Peyer's patch (tissue), 4 donors: ENCODE results near the gene RNF213. TPM values are rescaled to one million over a fixed set of nuclear protein-coding genes. Genes with fewer than 3 reads are reported as not detected.

Experiments
- DNase-seq, 3 donors: peaks; one replicate each; pipeline ENCODE4 v3.0.0-alpha.2; 2017 to 2019
- H3K27ac ChIP-seq, 4 donors: fragments of 200-600 bp; sonication (generic); one replicate each; pipeline ENCODE4 v1.5.1; 2016 to 2019
- H3K27me3 ChIP-seq, 2 donors: fragments of 200-600 bp; sonication (generic); one replicate each; pipeline ENCODE4 v1.5.1; 2019
- H3K36me3 ChIP-seq, 3 donors: fragments of 200-600 bp; sonication (generic); one replicate each; pipeline ENCODE4 v1.5.1; 2016 to 2019
- H3K4me1 ChIP-seq, 4 donors: fragments of 200-600 bp; sonication (generic); one replicate each; pipeline ENCODE4 v1.5.1; 2016 to 2019
- H3K4me3 ChIP-seq, 4 donors: fragments of 200-600 bp; sonication (generic); 1 replicate in 3 of 4; 2 replicates in 1 of 4; pipeline ENCODE4 v1.5.1; 2016 to 2019; ENCODE audit warnings: mild to moderate bottlenecking in 1 of 4
- H3K9me3 ChIP-seq, 4 donors: fragments of 200-600 bp; sonication (generic); one replicate each; pipeline ENCODE4 v1.5.1; 2016 to 2019; ENCODE audit warnings: mild to moderate bottlenecking in 1 of 4
- CTCF ChIP-seq, 6 experiments: fragments of 450-650 bp in 4 of 6; fragments of 200-600 bp in 2 of 6; sonication (generic) in 1 of 6; IDR thresholded peaks; one replicate each; pipeline ENCODE4 v1.5.1; 2017 to 2019; ENCODE audit warnings: antibody characterized with exemption in 6 of 6, mild to moderate bottlenecking in 3 of 6, moderate library complexity in 1 of 6
- POLR2A ChIP-seq, 2 donors: fragments of 450-650 bp; IDR thresholded peaks; one replicate each; pipeline ENCODE4 v1.5.1; 2017; ENCODE audit warnings: antibody characterized with exemption in 2 of 2, mild to moderate bottlenecking in 2 of 2, moderate library complexity in 2 of 2
- total RNA-seq, 4 donors: library from RNA; depleted of rRNA; stranded (reverse); fragments of >200 nt; gene quantifications; one replicate each; pipeline ENCODE4 v1.1.0, GENCODE V29; 2016

The RNF213 gene
- total RNA-seq, 4 donors from 2014 or later: 187 to 404 (median 293) TPM

- Histone ChIP-seq H3K4me3 (no peak overlapping the region), H3K27me3 (no peaks in the 10 kb centered on the region), H3K27ac (no peak overlapping the region), H3K36me3 (peaks cover 0 to 26% (median 0%) of the 10 kb centered on the region in 3 donors), H3K4me1 (no peaks in the 10 kb centered on the region), H3K9me3 (no peaks in the 10 kb centered on the region)
- peak in 1 of 3 donors; percentile 25 for DNase-seq
- TF ChIP-seq POLR2A (IDR thresholded peaks at IDR 0.05) (no peak), CTCF (IDR thresholded peaks at IDR 0.05) (no peak)
These were observed 11.6 kb upstream of the RNF213 start for GRCh38 chr17:80248894-80249710.

- H3K36me3 ChIP-seq: peaks cover 0 to 13% (median 0%) of the 10 kb centered on the region in 3 donors
- H3K4me1 ChIP-seq: peaks cover 0 to 16% (median 2%) of the 10 kb centered on the region in 4 donors
- TF ChIP-seq CTCF (IDR thresholded peaks at IDR 0.05) (no peak), POLR2A (IDR thresholded peaks at IDR 0.05) (no peak)
- H3K4me3 ChIP-seq: no peak overlapping the region
- H3K9me3 ChIP-seq: no peaks in the 10 kb centered on the region
- DNase-seq: peak in 1 of 3 donors; percentile 15
- H3K27me3 ChIP-seq: no peaks in the 10 kb centered on the region
- H3K27ac ChIP-seq: no peak overlapping the region
These were observed 8.7 kb upstream of the RNF213 start for GRCh38 chr17:80251966-80252365.

- TF ChIP-seq CTCF (IDR thresholded peaks at IDR 0.05): peak; percentile 24 to 75 (median 71)
- TF ChIP-seq POLR2A (IDR thresholded peaks at IDR 0.05): no peak
- no peaks in the 10 kb centered on the region for H3K27me3 ChIP-seq
- no peak overlapping the region for H3K27ac ChIP-seq
- peak; percentile 76 to 88 (median 82) for DNase-seq
- no peak overlapping the region for H3K4me3 ChIP-seq
- peaks cover 0 to 16% (median 2%) of the 10 kb centered on the region in 4 donors for H3K4me1 ChIP-seq
- no peaks in the 10 kb centered on the region for H3K9me3 ChIP-seq
- H3K36me3 ChIP-seq: peaks cover 0 to 13% (median 0%) of the 10 kb centered on the region in 3 donors
These were observed 7.8 kb upstream of the RNF213 start for GRCh38 chr17:80252871-80253270.

GRCh38 chr17:80253631-80254395 is 6.8 kb upstream of the RNF213 start:
- H3K4me3 ChIP-seq: no peak overlapping the region
- DNase-seq: no peak
- no peak overlapping the region for H3K27ac ChIP-seq
- H3K27me3 ChIP-seq: no peaks in the 10 kb centered on the region
- no peaks in the 10 kb centered on the region for H3K9me3 ChIP-seq
- TF ChIP-seq POLR2A (IDR thresholded peaks at IDR 0.05) (no peak), CTCF (IDR thresholded peaks at IDR 0.05) (no peak)
- H3K36me3 ChIP-seq: peaks cover 0 to 8% (median 0%) of the 10 kb centered on the region in 3 donors
- H3K4me1 ChIP-seq: peaks cover 0 to 16% (median 2%) of the 10 kb centered on the region in 4 donors

GRCh38 chr17:80254396-80255251 is 6.0 kb upstream of the RNF213 start:
- H3K4me3 ChIP-seq: no peak overlapping the region
- TF ChIP-seq CTCF (IDR thresholded peaks at IDR 0.05) (no peak), POLR2A (IDR thresholded peaks at IDR 0.05) (no peak)
- DNase-seq: peak in 2 of 3 donors; percentile 50 to 70
- H3K27ac ChIP-seq: peak overlapping the region in 3 of 4 donors; percentile 46 to 77 (median 50)
- no peaks in the 10 kb centered on the region for H3K9me3 ChIP-seq
- no peaks in the 10 kb centered on the region for H3K27me3 ChIP-seq
- peaks cover 0 to 16% (median 2%) of the 10 kb centered on the region in 4 donors for H3K4me1 ChIP-seq
- H3K36me3 ChIP-seq: peaks cover 0 to 8% (median 0%) of the 10 kb centered on the region in 3 donors
